DMS79 (cell line): ENCODE results near the gene GPAT2.
"Not testable (repeated sequence)": the region's sequence is repeated elsewhere in the genome, so short reads cannot be mapped to it uniquely, and the experiment has no call there.

Experiments
- DNase-seq: peaks from one replicate; lab custom pipeline; 2025; lab: John Stamatoyannopoulos, UW

GPAT2 gene

DNA sequence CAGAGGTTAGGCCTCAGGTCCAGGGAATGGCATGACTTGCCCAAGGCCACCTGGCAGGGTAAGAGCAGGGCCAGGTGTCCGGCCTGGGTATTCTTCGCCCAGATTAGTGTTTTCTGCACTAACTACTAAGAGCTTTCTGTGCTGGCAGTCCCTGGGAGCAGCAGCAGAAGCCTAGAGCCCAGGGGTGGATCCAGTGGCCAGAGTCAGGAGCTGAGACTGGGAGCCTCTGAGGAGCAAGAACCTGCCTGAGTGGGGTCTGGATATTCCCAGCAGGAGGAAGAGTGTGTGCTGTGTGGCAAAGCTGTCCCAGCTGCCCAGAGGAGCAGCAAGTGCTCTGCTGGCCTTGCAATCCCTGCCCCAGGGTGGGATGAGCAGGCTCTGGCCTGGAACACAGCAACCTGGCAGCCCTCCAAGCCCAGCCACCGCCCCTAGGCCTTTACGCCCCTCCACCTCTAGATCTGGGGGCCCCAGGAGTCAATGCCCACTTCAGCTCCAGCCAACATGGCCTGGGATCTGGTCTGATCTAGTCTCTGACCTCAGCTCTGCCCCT, 30.7 kb upstream of the GPAT2 start:
- DNase-seq, result no peak

DNA sequence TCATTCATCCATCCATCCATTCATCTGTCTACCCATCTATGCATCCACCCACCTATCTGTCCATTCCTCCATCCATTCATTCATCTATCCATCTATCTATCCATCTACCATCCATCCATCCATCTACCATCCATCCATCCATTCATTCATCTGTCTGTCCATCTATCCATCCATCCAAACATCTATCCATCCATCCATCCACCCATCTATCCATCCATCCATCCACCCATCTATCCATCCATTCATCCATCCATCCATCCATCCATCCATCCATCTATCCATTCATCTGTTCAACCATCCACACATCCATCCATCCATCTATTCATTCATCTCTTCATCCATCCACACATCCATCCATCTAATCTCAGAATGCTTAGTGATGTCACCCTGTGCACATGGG, 30.0 kb upstream of the GPAT2 start:
- not testable (repeated sequence) for DNase-seq

GRCh38 chr2:96064047-96064675, 29.4 kb upstream of the GPAT2 start:
- DNase-seq, result not testable (repeated sequence)

DNA sequence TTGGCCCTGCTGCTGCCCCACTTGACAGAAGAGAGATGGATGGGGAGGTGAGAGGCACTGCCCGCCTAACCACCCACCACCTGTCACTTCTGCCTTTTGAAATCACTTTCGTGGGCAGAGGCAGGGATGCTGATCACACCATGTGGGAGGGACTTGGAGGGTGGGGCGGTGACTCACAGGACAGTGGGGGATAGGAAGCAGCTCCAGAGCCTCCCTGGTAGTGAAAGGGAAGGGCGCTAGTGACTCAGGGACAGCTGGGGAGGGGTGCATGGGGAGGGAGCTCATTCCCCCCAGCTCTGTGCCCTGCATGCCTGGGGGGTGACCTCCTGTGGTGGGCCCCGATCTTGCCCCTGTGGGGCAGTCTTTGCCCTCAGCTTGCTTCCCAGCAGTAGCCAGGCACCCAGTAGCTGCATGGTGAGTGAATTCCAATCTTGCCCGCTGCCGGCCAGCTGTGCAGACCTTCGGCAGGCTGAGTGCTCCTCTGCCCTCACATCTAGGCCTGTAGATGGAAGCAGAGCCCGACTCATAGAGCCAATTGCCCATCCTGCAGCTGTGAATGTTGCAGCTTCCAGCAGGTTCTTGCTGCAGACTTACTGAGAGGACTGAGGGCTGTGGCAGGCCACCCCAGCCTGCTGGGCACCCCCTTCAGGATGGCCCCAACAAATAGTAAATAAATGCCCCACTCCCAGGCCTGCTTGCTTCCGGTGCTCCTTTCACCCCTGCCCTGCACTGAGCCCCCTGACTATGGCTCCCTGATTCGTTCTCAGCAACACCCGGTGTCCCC, 28.6 kb upstream of the GPAT2 start:
- not testable (repeated sequence) for DNase-seq

- DNase-seq, result not testable (repeated sequence)
Observed at GRCh38 chr2:96062483-96062882, 27.8 kb upstream of the GPAT2 start.

DNA sequence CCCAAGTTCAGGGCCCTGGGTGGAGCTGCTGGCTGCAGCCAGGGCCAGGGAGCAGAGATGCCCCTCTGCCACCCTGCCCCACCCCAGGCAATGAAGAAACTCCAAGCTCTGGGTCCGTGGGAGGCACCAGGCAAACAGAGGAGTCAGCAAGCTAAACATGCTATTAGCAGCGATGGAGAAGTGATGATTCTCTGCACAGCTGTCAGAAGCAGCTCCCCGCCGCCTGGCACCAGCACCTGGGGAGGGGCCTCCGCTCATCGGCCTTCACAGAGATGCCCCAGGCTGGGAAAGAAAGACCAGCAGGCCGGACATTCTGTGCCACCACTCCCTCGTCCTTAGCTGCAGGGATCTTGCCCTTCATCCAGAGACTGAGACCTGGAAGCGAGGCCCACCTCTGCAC, 27.2 kb upstream of the GPAT2 start:
- DNase-seq, result not testable (repeated sequence)

GRCh38 chr2:96061197-96061817, 26.6 kb upstream of the GPAT2 start:
- not testable (repeated sequence) for DNase-seq

DNA sequence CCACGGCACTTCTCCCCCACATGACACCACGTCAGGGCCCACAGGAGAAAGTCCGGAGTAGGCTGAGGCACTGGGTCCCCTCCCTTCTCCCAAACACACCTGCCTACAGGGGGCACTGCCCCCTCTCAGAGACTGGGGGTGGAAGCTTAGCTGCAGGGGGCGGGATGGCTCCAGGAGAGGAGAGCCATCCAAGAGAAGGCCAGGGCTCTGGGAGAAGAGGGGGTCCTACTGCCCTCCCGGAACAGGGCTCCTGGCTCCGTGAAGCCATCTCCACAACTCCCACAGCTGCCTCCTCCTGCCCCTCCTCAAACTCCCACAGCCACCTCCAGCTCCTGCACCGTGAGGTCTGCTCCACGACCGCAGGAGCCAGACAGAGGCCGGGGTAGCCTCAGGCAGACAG, 25.6 kb upstream of the GPAT2 start:
- not testable (repeated sequence) for DNase-seq

- not testable (repeated sequence) for DNase-seq
Observed at GRCh38 chr2:96059443-96059842, 24.7 kb upstream of the GPAT2 start.

DNA sequence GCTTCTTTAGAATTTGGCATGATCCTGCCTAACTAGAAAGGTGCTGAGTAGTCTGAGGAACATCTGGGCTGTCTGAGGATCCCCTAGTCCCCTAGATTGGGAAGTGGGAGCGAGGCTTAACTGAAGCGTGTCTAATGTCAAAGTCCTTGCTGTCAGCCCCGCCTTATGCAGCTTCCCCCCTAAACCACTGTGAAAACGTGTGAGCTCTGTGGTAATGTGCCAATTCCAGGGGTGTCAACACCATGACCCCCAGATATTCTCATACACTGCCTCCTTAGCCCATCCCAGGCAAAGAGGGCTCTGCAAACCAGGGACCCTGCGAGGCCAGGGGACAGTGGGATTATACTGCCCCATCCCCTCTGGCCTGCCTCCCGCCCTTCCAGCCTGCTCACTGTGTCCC, 21.1 kb upstream of the GPAT2 start:
- not testable (repeated sequence) for DNase-seq

- DNase-seq, result not testable (repeated sequence)
Observed at GRCh38 chr2:96054537-96054936, 19.8 kb upstream of the GPAT2 start.

- not testable (repeated sequence) for DNase-seq
Observed at GRCh38 chr2:96053385-96053784, 18.7 kb upstream of the GPAT2 start.

DNA sequence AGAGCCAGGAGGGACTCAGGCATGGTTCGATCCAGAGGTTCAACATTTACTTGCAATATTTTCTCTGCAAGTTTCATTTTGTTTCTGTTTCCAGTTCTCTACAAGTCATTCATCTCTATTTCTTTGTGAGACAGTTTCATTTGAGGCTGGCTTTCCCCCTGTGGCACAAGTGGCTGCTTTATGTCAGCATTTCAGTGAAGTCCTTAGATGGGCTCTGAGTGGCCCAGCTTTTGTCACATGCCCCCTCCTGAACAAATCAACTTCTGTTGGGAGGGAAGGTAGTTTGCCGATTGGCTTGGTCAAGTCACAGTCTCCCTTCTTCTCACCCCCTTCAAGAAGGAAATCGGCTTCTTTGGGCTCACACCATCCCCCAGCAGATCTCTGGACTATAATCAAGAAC, 17.9 kb upstream of the GPAT2 start:
- DNase-seq, result not testable (repeated sequence)

GRCh38 chr2:96049917-96050262, 15.2 kb upstream of the GPAT2 start:
- not testable (repeated sequence) for DNase-seq

- DNase-seq, result not testable (repeated sequence)
Observed at GRCh38 chr2:96049049-96049916, 14.6 kb upstream of the GPAT2 start.

- DNase-seq, result not testable (repeated sequence)
Observed at GRCh38 chr2:96035554-96035953, 838 bp upstream of the GPAT2 start.

DNA sequence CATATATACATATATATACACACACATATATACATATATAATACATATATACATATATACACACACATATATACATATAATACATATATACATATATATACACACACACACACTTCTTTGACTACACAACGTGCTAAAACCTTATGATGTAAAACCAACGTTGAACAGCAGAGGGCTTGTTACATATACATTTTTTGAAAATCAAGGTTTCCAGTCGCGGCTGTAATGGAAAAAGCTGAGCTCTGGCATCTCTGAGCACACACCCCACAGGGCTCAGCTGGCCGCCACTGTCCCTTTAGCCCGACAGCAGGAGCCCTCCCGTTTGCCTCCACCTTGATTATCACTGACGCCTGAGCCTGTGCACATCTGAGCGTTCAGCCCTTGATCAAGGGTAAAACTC, 719 bp downstream of the GPAT2 start:
- not testable (repeated sequence) for DNase-seq

DNA sequence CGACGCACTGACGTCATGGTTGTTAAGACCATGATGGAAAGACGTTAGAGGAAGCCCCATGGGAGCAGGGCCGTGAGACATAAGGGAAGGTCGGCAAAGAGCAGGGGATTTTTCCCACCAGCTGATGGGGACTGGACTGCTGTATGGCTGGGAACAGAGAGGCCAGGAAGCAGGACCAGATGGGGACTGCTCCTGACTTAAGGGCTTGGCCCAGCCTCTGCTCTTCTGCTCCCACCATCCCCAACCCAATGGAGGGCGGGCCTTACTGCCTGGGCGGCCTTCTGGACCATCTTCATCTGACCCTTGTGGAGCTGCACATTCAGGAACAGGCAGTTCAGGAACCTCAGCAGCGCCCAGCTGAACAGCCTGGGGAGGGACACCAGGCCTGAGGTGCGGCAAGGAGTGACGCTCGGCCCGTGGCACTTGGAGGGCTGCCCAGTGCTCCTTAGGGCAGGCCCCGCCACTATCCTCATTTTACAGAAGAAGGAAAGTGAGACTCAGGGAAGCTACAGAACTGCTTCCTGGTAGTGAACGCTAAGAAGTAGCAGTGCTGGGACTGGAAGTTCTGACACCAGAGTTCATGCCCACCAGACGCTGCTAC, 6.9 kb downstream of the GPAT2 start:
- not testable (repeated sequence) for DNase-seq

GRCh38 chr2:96025755-96026154, 9.0 kb downstream of the GPAT2 start:
- not testable (repeated sequence) for DNase-seq

DNA sequence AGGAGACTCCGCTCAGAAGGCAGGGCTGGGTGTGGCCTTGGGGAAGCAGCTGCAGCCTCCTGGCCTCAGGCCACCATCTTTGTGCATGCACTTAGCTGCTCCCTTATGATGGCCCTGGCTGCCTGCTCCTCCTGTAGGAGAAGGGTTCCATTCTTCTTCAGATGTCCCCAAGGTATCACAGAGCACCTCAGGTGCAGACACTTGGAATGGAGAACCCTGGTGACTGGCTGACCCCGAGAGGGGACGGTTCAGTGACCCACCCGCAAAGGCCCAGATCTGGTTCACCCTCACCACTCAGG, 9.6 kb downstream of the GPAT2 start:
- DNase-seq, result no peak

GRCh38 chr2:96024336-96025193, 10.2 kb downstream of the GPAT2 start:
- no peak for DNase-seq
